ENCODE measurements around the gene CCDC188.

Gene CCDC188

GRCh38 chr22:20150381-20151275, at the start of gene CCDC188:
Gene CCDC188, minus strand, starts transcription at chr22:20151055. Its CDS starts 69 bp downstream, at chr22:20150986.
- DNase-seq, result no peak

GRCh38 chr22:20199906-20200305, 49.1 kb upstream of the CCDC188 start:
- no peak for DNase-seq

GRCh38 chr22:20199413-20199842, 48.6 kb upstream of the CCDC188 start:
- no peak for DNase-seq

GRCh38 chr22:20198557-20199319, 47.9 kb upstream of the CCDC188 start:
- DNase-seq, result no peak

- DNase-seq, result no peak
These were observed 46.7 kb upstream of the CCDC188 start for GRCh38 chr22:20197407-20198030.

- DNase-seq, result no peak
These were observed 45.4 kb upstream of the CCDC188 start for GRCh38 chr22:20196094-20196842.

- DNase-seq, result no peak
These were observed 44.1 kb upstream of the CCDC188 start for GRCh38 chr22:20194681-20195593.

GRCh38 chr22:20193761-20194494, 43.1 kb upstream of the CCDC188 start:
- DNase-seq, result no peak

GRCh38 chr22:20192972-20193760, 42.3 kb upstream of the CCDC188 start:
- no peak for DNase-seq

GRCh38 chr22:20192293-20192971, 41.6 kb upstream of the CCDC188 start:
- DNase-seq, result no peak

- no peak for DNase-seq
These were observed 40.9 kb upstream of the CCDC188 start for GRCh38 chr22:20191803-20192202.

- DNase-seq, result no peak
These were observed 40.2 kb upstream of the CCDC188 start for GRCh38 chr22:20191000-20191515.

- DNase-seq, result no peak
These were observed 37.7 kb upstream of the CCDC188 start for GRCh38 chr22:20188567-20188877.

- DNase-seq, result no peak
These were observed 37.1 kb upstream of the CCDC188 start for GRCh38 chr22:20187777-20188566.

- DNase-seq, result no peak
These were observed 36.2 kb upstream of the CCDC188 start for GRCh38 chr22:20186871-20187546.

GRCh38 chr22:20186183-20186870, 35.5 kb upstream of the CCDC188 start:
- DNase-seq, result no peak

GRCh38 chr22:20185750-20186149, 34.9 kb upstream of the CCDC188 start:
- DNase-seq, result no peak
